HepG2 (cell line): ENCODE results near the gene PMM2. TPM values are rescaled to one million over a fixed set of nuclear protein-coding genes. Genes with fewer than 3 reads are reported as not detected.

ENCODE experiments used
- ARNT ChIP-seq: fragments of 450-650 bp; IDR thresholded peaks from 2 replicates; pipeline ENCODE4 v1.6.1; 2017
- ELF4 ChIP-seq: sonication (generic); formaldehyde crosslinking; IDR thresholded peaks from 2 replicates; pipeline ENCODE4 v1.5.0; 2020; ENCODE audit warnings: missing genetic modification reagents, mild to moderate bottlenecking, moderate library complexity, borderline replicate concordance
- ESRRA ChIP-seq: sonication (generic); formaldehyde crosslinking; IDR thresholded peaks from 2 replicates; pipeline ENCODE4 v1.5.1; 2020; ENCODE audit warnings: mild to moderate bottlenecking, low read depth, missing genetic modification reagents
- GFI1 ChIP-seq: sonication (generic); formaldehyde crosslinking; IDR thresholded peaks from 2 replicates; pipeline ENCODE4 v1.5.0; 2020; ENCODE audit warnings: missing genetic modification reagents, mild to moderate bottlenecking, borderline replicate concordance
- HNRNPK ChIP-seq: fragments of 200-400 bp; formaldehyde crosslinking; IDR thresholded peaks from 2 replicates; pipeline ENCODE4 v1.6.1; 2018; ENCODE audit warnings: low read length, low read depth, moderate library complexity, mild to moderate bottlenecking; ENCODE audit not compliant: poor library complexity, severe bottlenecking
- IKZF4 ChIP-seq: sonication (generic); formaldehyde crosslinking; IDR thresholded peaks from 2 replicates; pipeline ENCODE4 v1.5.1; 2020; ENCODE audit warnings: borderline replicate concordance, mild to moderate bottlenecking, low read depth, missing genetic modification reagents; ENCODE audit errors: not compliant biosample characterization
- KAT7 ChIP-seq: IDR thresholded peaks from 2 replicates; pipeline ENCODE4 v1.6.1; 2018; ENCODE audit warnings: borderline replicate concordance, missing compliant biosample characterization
- NFE2 ChIP-seq: sonication (generic); formaldehyde crosslinking; IDR thresholded peaks from 2 replicates; pipeline ENCODE4 v1.4.0; 2020; ENCODE audit warnings: missing genetic modification reagents
- PRMT3 ChIP-seq: sonication (generic); formaldehyde crosslinking; IDR thresholded peaks from 2 replicates; pipeline ENCODE4 v1.8.1; 2022; ENCODE audit warnings: low read depth, mild to moderate bottlenecking, moderate library complexity, missing genetic modification reagents, borderline replicate concordance
- PTBP1 ChIP-seq: fragments of 200-400 bp; formaldehyde crosslinking; IDR thresholded peaks from 2 replicates; pipeline ENCODE4 v1.6.1; 2018; ENCODE audit warnings: low read length, low read depth; ENCODE audit not compliant: poor library complexity, severe bottlenecking
- SETDB1 ChIP-seq: sonication (generic); formaldehyde crosslinking; IDR thresholded peaks from 2 replicates; pipeline ENCODE4 v1.5.1; 2020; ENCODE audit warnings: missing genetic modification reagents, mild to moderate bottlenecking, borderline replicate concordance
- TAF1 ChIP-seq: sonication (generic); formaldehyde crosslinking; IDR thresholded peaks from 2 replicates; pipeline ENCODE4 v1.4.0; 2020; ENCODE audit warnings: missing genetic modification reagents
- TSC22D2 ChIP-seq: sonication (generic); formaldehyde crosslinking; IDR thresholded peaks from 2 replicates; pipeline ENCODE4 v1.5.1; 2020; ENCODE audit warnings: missing genetic modification reagents, mild to moderate bottlenecking, borderline replicate concordance
- ZBTB7A ChIP-seq: sonication (generic); formaldehyde crosslinking; IDR thresholded peaks from 2 replicates; pipeline ENCODE4 v1.8.0; 2022; ENCODE audit warnings: mild to moderate bottlenecking, missing genetic modification reagents
- ZNF136 ChIP-seq: sonication (generic); formaldehyde crosslinking; IDR thresholded peaks from 2 replicates; pipeline ENCODE4 v1.8.1; 2022; ENCODE audit warnings: low read depth, mild to moderate bottlenecking, moderate library complexity, missing genetic modification reagents
- ZNF160 ChIP-seq: sonication (generic); formaldehyde crosslinking; IDR thresholded peaks from 2 replicates; pipeline ENCODE4 v1.8.0; 2022; ENCODE audit warnings: mild to moderate bottlenecking, inconsistent platforms, missing genetic modification reagents
- ZNF546 ChIP-seq: sonication (generic); formaldehyde crosslinking; conservative IDR thresholded peaks from 2 replicates; pipeline ENCODE4 v1.8.1; 2023; ENCODE audit warnings: mild to moderate bottlenecking, missing genetic modification reagents
- ZNF589 ChIP-seq: sonication (generic); formaldehyde crosslinking; conservative IDR thresholded peaks from 2 replicates; pipeline ENCODE4 v1.8.0; 2022; ENCODE audit warnings: mild to moderate bottlenecking, moderate library complexity, missing genetic modification reagents
- ZNF619 ChIP-seq: sonication (generic); formaldehyde crosslinking; IDR thresholded peaks from 2 replicates; pipeline ENCODE4 v1.4.0; 2020; ENCODE audit warnings: mild to moderate bottlenecking, missing genetic modification reagents
- polyA plus RNA-seq, 8 experiments: library from polyadenylated mRNA; depleted of rRNA in 3 of 8; stranded (reverse) in 7 of 8; unstranded in 1 of 8; fragments of >200 nt; fragmentation: Illumina TruSeq in 4 of 8; extraction: Trizol in 4 of 8; gene quantifications; 2 replicates each; pipeline versions ENCODE4 v1.2.1 to v1.2.3, GENCODE V29; 2011 to 2016; ENCODE audit warnings: low read depth in 4 of 8, missing spikeins in 1 of 8, mixed read lengths in 1 of 8; ENCODE audit not compliant: insufficient read depth in 1 of 8
- total RNA-seq, 5 experiments: library from RNA; depleted of rRNA; stranded (reverse); fragments of >200 nt; fragmentation: Illumina TruSeq; extraction: Trizol; gene quantifications; 2 replicates each; pipeline ENCODE4 v1.2.3, GENCODE V29; 2016; ENCODE audit warnings: low read depth in 1 of 5
- TF ChIP-seq, protein P1 (sequence below): sonication (generic); formaldehyde crosslinking; IDR thresholded peaks from 2 replicates; pipeline ENCODE4 v1.4.0; 2020; ENCODE audit warnings: missing genetic modification reagents
- TF ChIP-seq, protein P2 (sequence below): sonication (generic); formaldehyde crosslinking; IDR thresholded peaks from 2 replicates; pipeline ENCODE4 v1.8.0; 2022; ENCODE audit warnings: mild to moderate bottlenecking, missing genetic modification reagents; ENCODE audit not compliant: insufficient replicate concordance
- TF ChIP-seq, protein P3 (sequence below): sonication (generic); formaldehyde crosslinking; IDR thresholded peaks from 2 replicates; pipeline ENCODE4 v1.4.0; 2020; ENCODE audit warnings: mild to moderate bottlenecking, low read depth, missing genetic modification reagents

PMM2 gene
- total and polyA plus RNA-seq, 2 of the 13 experiments (the other 11 are each of a cell fraction or from before 2014, with no cell fraction given): 52.2 to 93.7 TPM

DNA sequence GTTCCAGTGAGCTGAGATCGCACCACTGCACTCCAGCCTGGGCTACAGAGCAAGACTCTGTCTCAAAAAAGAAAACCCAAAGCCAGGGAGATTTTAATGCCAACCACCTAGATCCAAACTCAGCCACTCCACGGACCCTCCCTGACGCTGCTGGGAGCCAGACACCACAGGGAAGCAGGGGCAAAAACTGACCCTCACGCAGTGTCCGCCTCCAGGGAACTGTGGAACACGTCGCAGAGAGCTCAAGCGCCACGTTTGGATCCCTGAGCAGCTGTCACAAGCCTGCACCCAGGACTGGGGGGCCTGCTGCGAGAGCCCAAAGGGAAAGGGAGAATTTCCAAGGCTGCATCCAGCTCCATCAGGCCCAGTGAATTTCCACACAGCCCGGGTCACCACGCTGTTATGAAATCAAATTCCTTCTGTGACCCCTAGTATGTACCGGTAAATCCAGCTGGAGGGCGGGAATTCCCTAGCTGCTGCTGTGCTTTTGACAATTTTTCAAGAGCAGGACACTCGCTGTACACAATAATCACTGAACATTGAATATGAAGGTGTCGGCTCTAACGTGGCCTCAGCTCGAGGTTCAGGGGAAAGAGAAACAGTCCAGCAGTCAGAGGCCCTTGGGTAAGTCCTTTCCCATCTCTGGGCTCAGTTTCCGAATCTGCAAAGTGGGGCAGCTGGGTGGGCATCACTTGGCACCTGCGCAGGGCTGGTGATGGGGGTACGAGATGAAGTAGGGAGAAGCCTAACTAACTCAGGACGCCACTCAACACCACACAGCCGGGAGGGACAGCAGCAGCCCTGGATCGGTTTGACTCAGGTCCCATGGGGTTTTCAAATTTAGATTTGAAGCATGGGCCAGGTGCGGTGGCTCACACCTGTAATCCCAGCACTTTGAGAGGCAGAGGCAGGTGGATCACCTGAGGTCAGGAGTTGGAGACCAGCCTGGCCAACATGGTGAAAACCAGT lies 62.6 kb downstream of the PMM2 start (continued):
- TF ChIP-seq PTBP1: no peak
- no peak for TF ChIP-seq HNRNPK
- TF ChIP-seq KAT7 (CRISPR knock-in tag): no peak; the same call in none of the 2 replicates
- no peak for TF ChIP-seq PRMT3
- TF ChIP-seq ZBTB7A: no peak
- TF ChIP-seq TAF1 (CRISPR knock-in tag): no peak
- TF ChIP-seq ZNF619 (CRISPR knock-in tag): peak; percentile 80; the same call in 1 of the 2 replicates
- TF ChIP-seq, protein P1, sequence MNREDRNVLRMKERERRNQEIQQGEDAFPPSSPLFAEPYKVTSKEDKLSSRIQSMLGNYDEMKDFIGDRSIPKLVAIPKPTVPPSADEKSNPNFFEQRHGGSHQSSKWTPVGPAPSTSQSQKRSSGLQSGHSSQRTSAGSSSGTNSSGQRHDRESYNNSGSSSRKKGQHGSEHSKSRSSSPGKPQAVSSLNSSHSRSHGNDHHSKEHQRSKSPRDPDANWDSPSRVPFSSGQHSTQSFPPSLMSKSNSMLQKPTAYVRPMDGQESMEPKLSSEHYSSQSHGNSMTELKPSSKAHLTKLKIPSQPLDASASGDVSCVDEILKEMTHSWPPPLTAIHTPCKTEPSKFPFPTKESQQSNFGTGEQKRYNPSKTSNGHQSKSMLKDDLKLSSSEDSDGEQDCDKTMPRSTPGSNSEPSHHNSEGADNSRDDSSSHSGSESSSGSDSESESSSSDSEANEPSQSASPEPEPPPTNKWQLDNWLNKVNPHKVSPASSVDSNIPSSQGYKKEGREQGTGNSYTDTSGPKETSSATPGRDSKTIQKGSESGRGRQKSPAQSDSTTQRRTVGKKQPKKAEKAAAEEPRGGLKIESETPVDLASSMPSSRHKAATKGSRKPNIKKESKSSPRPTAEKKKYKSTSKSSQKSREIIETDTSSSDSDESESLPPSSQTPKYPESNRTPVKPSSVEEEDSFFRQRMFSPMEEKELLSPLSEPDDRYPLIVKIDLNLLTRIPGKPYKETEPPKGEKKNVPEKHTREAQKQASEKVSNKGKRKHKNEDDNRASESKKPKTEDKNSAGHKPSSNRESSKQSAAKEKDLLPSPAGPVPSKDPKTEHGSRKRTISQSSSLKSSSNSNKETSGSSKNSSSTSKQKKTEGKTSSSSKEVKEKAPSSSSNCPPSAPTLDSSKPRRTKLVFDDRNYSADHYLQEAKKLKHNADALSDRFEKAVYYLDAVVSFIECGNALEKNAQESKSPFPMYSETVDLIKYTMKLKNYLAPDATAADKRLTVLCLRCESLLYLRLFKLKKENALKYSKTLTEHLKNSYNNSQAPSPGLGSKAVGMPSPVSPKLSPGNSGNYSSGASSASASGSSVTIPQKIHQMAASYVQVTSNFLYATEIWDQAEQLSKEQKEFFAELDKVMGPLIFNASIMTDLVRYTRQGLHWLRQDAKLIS: peak; percentile 75; the same call in 1 of the 2 replicates
- no peak for TF ChIP-seq NFE2 (CRISPR knock-in tag)
- TF ChIP-seq SETDB1 (CRISPR knock-in tag): no peak
- TF ChIP-seq, protein P2, sequence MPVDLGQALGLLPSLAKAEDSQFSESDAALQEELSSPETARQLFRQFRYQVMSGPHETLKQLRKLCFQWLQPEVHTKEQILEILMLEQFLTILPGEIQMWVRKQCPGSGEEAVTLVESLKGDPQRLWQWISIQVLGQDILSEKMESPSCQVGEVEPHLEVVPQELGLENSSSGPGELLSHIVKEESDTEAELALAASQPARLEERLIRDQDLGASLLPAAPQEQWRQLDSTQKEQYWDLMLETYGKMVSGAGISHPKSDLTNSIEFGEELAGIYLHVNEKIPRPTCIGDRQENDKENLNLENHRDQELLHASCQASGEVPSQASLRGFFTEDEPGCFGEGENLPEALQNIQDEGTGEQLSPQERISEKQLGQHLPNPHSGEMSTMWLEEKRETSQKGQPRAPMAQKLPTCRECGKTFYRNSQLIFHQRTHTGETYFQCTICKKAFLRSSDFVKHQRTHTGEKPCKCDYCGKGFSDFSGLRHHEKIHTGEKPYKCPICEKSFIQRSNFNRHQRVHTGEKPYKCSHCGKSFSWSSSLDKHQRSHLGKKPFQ (CRISPR knock-in tag): peak; percentile 45
- peak; percentile 86; the same call in 1 of the 2 replicates for TF ChIP-seq ZNF136
- no peak for TF ChIP-seq TSC22D2
- peak; percentile 81 for TF ChIP-seq IKZF4
- no peak for TF ChIP-seq ZNF546
- TF ChIP-seq ELF4 (CRISPR knock-in tag): no peak
- no peak for TF ChIP-seq ARNT
- TF ChIP-seq, protein P3, sequence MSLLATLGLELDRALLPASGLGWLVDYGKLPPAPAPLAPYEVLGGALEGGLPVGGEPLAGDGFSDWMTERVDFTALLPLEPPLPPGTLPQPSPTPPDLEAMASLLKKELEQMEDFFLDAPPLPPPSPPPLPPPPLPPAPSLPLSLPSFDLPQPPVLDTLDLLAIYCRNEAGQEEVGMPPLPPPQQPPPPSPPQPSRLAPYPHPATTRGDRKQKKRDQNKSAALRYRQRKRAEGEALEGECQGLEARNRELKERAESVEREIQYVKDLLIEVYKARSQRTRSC (CRISPR knock-in tag): no peak
- peak; percentile 54; the same call in 1 of the 2 replicates for TF ChIP-seq ESRRA (CRISPR knock-in tag)
- peak; percentile 62; the same call in 1 of the 2 replicates for TF ChIP-seq GFI1
- no peak for TF ChIP-seq ZNF160 (CRISPR knock-in tag)
- TF ChIP-seq ZNF589: no peak
